Smooth muscle cell (in vitro differentiated cells): ENCODE data around the gene OR8D4. TPM values are rescaled to one million over a fixed set of nuclear protein-coding genes. Genes with fewer than 3 reads are reported as not detected.

Experiments
- DNase-seq: peaks from one replicate; lab custom pipeline; 2025; ENCODE audit not compliant: unreplicated experiment; lab: John Stamatoyannopoulos, UW
- H2AFZ ChIP-seq: fragments of 200-600 bp; sonication (generic); 2 replicates; pipeline ENCODE4 v1.6.0; 2016; ENCODE audit warnings: antibody characterized with exemption, low read depth, mild to moderate bottlenecking
- H3F3A ChIP-seq: fragments of 200-600 bp; sonication (generic); 2 replicates; pipeline ENCODE4 v1.6.0; 2017; ENCODE audit warnings: antibody characterized with exemption, low read depth
- H3K27ac ChIP-seq: fragments of 200-600 bp; sonication (generic); 2 replicates; pipeline ENCODE4 v1.5.1; 2016; ENCODE audit warnings: low read depth, mild to moderate bottlenecking
- H3K27me3 ChIP-seq: fragments of 200-600 bp; sonication (generic); 2 replicates; pipeline ENCODE4 v1.6.1; 2016; ENCODE audit warnings: low read depth, mild to moderate bottlenecking
- H3K36me3 ChIP-seq: fragments of 200-600 bp; sonication (generic); 2 replicates; pipeline ENCODE4 v1.5.1; 2016; ENCODE audit warnings: low read depth
- H3K4me1 ChIP-seq: fragments of 200-600 bp; sonication (generic); 2 replicates; pipeline ENCODE4 v1.5.1; 2016; ENCODE audit warnings: low read depth
- H3K4me2 ChIP-seq: fragments of 200-600 bp; sonication (generic); 2 replicates; pipeline ENCODE4 v1.6.0; 2016; ENCODE audit warnings: mild to moderate bottlenecking
- H3K4me3 ChIP-seq: fragments of 200-600 bp; sonication (generic); 2 replicates; pipeline ENCODE4 v1.5.1; 2016; ENCODE audit warnings: mild to moderate bottlenecking
- H3K79me2 ChIP-seq: fragments of 200-600 bp; sonication (generic); 2 replicates; pipeline ENCODE4 v1.6.0; 2016; ENCODE audit warnings: low read depth, mild to moderate bottlenecking
- H3K9ac ChIP-seq: fragments of 200-600 bp; sonication (generic); 2 replicates; pipeline ENCODE4 v1.6.0; 2016; ENCODE audit warnings: low read depth
- H3K9me3 ChIP-seq: fragments of 200-600 bp; sonication (generic); replicated peaks from 2 replicates; pipeline ENCODE4 v1.5.1; 2016; ENCODE audit warnings: low read depth
- H4K20me1 ChIP-seq: fragments of 200-600 bp; sonication (generic); 2 replicates; pipeline ENCODE4 v1.6.0; 2016; ENCODE audit warnings: low read depth
- WGBS: methylation state at CpG from one replicate; pipeline ENCODE4 v1.1.7; 2016; ENCODE audit warnings: low lambda C conversion rate; 5-methylcytosine and 5-hydroxymethylcytosine counted together
- polyA plus RNA-seq: library from polyadenylated mRNA; unstranded; fragments of >200 nt; fragmentation: Nextera tagmentation; extraction: Ambion mirVana; gene quantifications from 2 replicates; pipeline ENCODE4 v1.2.1, GENCODE V29; 2016
- total RNA-seq: library from RNA; depleted of rRNA; stranded (reverse); fragments of >200 nt; gene quantifications from 2 replicates; pipeline ENCODE4 v1.2.3, GENCODE V29; 2014
- TF ChIP-seq, protein P1 (sequence below): fragments of 200-600 bp; sonication (generic); IDR thresholded peaks from 2 replicates; pipeline ENCODE4 v1.5.1; 2017; ENCODE audit warnings: borderline replicate concordance, mild to moderate bottlenecking, antibody characterized with exemption; ENCODE audit not compliant: insufficient read depth, poor library complexity, severe bottlenecking

Gene OR8D4
- total and polyA plus RNA-seq, 2 experiments from 2014 or later: not detected

DNA sequence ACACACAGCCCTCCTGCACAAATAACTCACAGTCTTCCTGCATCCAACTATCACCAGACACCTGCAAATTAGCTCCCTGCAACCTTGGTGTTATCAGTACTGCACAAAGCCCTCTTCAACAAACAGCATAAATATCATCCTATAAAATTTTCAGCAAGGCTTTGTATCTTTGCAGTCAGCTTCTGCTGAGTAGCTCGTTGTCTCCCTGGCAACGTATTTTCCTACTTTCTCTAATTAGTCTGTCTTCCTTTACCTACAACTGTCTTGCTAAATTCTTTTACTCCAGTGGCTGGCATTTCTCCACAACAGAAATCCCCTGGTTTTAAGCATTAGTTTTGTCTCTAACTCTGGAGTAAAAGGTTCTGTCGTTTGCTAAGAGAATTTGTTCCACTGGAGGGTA lies 3.9 kb downstream of the OR8D4 start:
- WGBS: 72% methylated on average over 3 of the region's 3 CpGs
- peaks cover 7% of the 10 kb centered on the region for H3K4me1 ChIP-seq
- no peak overlapping the region for H3K9ac ChIP-seq
- H3K27me3 ChIP-seq: no peaks in the 10 kb centered on the region
- H3K4me3 ChIP-seq: no peak overlapping the region
- H3K27ac ChIP-seq: no peak overlapping the region
- no peak for DNase-seq
- no peak overlapping the region for H3K4me2 ChIP-seq
- H2AFZ ChIP-seq: no peak overlapping the region
- no peaks in the 10 kb centered on the region for H4K20me1 ChIP-seq
- no peaks in the 10 kb centered on the region for H3K36me3 ChIP-seq
- H3K9me3 ChIP-seq: no peaks in the 10 kb centered on the region
- no peaks in the 10 kb centered on the region for H3F3A ChIP-seq
- no peaks in the 10 kb centered on the region for H3K79me2 ChIP-seq
- TF ChIP-seq, protein P1, sequence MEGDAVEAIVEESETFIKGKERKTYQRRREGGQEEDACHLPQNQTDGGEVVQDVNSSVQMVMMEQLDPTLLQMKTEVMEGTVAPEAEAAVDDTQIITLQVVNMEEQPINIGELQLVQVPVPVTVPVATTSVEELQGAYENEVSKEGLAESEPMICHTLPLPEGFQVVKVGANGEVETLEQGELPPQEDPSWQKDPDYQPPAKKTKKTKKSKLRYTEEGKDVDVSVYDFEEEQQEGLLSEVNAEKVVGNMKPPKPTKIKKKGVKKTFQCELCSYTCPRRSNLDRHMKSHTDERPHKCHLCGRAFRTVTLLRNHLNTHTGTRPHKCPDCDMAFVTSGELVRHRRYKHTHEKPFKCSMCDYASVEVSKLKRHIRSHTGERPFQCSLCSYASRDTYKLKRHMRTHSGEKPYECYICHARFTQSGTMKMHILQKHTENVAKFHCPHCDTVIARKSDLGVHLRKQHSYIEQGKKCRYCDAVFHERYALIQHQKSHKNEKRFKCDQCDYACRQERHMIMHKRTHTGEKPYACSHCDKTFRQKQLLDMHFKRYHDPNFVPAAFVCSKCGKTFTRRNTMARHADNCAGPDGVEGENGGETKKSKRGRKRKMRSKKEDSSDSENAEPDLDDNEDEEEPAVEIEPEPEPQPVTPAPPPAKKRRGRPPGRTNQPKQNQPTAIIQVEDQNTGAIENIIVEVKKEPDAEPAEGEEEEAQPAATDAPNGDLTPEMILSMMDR: no peak

DNA sequence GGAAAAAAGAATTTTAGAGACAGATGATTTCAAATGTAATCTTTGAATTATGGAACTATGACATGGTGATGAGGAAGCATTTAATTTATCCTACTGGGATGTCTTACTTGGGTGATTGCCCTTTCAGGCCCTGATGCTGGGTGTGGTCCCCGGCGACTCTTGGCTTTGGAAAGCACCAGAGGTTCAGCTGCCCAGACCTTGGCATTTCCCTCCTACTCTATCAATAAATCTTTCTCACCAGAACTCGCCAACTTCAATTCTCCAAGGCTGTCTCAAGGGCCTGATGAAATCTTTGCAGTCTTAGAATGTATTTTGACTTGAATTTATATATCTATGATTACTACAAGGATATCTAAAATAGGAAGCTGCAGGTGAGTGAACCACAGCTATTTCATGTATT lies 19.0 kb downstream of the OR8D4 start:
- WGBS: 93% methylated on average over 3 of the region's 3 CpGs
- no peaks in the 10 kb centered on the region for H3K4me1 ChIP-seq

DNA sequence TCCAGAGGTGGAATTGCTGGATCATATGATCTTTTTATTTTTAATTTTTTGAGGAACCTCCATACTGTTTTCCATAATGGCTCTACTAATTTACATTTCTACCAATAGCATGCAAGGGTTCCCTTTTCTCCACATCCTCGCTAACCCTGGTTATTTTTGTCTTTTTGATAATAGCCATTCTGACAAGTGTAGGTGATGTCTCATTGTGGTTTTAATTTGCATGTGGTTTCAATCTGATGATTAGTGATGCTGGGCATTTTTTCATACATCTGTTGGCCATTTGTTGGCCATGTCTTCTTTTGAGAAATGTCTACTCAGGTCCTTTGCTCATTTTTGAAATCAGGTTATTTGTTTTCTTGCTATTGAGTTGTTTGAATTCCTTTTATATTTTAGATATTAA lies 22.1 kb downstream of the OR8D4 start:
- Histone ChIP-seq H3F3A (no peaks in the 10 kb centered on the region), H3K79me2 (no peaks in the 10 kb centered on the region), H3K4me1 (no peaks in the 10 kb centered on the region), H3K27ac (no peak overlapping the region), H3K9ac (no peak overlapping the region), H3K4me3 (no peak overlapping the region), H3K27me3 (no peaks in the 10 kb centered on the region), H4K20me1 (no peaks in the 10 kb centered on the region), H2AFZ (no peak overlapping the region), H3K9me3 (no peaks in the 10 kb centered on the region), H3K4me2 (no peak overlapping the region), H3K36me3 (no peaks in the 10 kb centered on the region)
- TF ChIP-seq, protein P1: no peak
- no peak for DNase-seq
- WGBS: 85% methylated on average over 1 of the region's 1 CpG

More for the DNA sequence above, 19.0 kb downstream of the OR8D4 start:
- Histone ChIP-seq H3K27me3 (no peaks in the 10 kb centered on the region), H3K4me2 (no peak overlapping the region), H3K36me3 (no peaks in the 10 kb centered on the region), H3K9ac (no peak overlapping the region), H2AFZ (no peak overlapping the region), H4K20me1 (no peaks in the 10 kb centered on the region), H3K4me3 (no peak overlapping the region), H3K27ac (no peak overlapping the region), H3K79me2 (no peaks in the 10 kb centered on the region), H3F3A (no peaks in the 10 kb centered on the region), H3K9me3 (no peaks in the 10 kb centered on the region)
- no peak for DNase-seq
- TF ChIP-seq, protein P1: no peak

DNA sequence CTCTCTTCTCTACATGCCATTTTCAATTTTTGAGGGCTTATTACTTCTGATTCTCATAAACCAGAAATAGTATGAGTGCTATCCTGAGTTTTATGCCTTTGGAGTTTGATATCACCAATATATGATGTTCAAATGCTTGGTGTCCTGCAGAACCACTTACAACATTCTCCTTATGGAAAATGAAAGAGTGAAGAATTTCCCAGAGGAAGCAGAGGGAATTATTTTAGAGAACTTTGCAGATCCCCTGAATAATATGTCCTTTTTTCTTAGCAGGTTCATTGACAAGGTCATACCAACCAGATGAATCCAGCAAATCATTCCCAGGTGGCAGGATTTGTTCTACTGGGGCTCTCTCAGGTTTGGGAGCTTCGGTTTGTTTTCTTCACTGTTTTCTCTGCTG lies 37.4 kb downstream of the OR8D4 start, which contains the start of gene OR4D5:
Gene OR4D5, plus strand, starts transcription at position 301 of the 400 bp plus-strand sequence. Its CDS starts 0 bp downstream, at position 301.
- Histone ChIP-seq H3K27ac (no peak within 1 kb of the TSS), H3K9ac (no peak within 1 kb of the TSS), H3K9me3 (no peaks in the 10 kb centered on the region), H2AFZ (no peak within 1 kb of the TSS), H3K36me3 (no peaks in the 10 kb centered on the region), H3K4me3 (no peak within 1 kb of the TSS), H3K79me2 (no peaks in the 10 kb centered on the region), H3K4me2 (no peak within 1 kb of the TSS), H3K4me1 (no peaks in the 10 kb centered on the region), H3F3A (no peaks in the 10 kb centered on the region), H3K27me3 (no peaks in the 10 kb centered on the region), H4K20me1 (no peaks in the 10 kb centered on the region)
- 85% methylated on average over 1 of the region's 1 CpG for WGBS
- TF ChIP-seq, protein P1: no peak
- no peak for DNase-seq
